ENCODE measurements around the gene ITGAX. TPM values are rescaled to one million over a fixed set of nuclear protein-coding genes. Genes with fewer than 3 reads are reported as not detected.
"Not testable (repeated sequence)": the region's sequence is repeated elsewhere in the genome, so short reads cannot be mapped to it uniquely, and the experiment has no call there.

Gene ITGAX
- 10 to 100 TPM in 1 of 4 donors, 1 to 10 TPM in 1, under 1 TPM in 1, not detected in 1; 0.70 to 18.2 (median 2.5) TPM for total RNA-seq

GRCh38 chr16:31354394-31355291 lies at the start of gene ITGAX:
Gene ITGAX (plus strand): TSS chr16:31355176. CDS start chr16:31355255, 79 bp downstream.
- Histone ChIP-seq H3K9me3 (no peaks in the 10 kb centered on the region), H3K27ac (peak within 1 kb of the TSS in 2 of 4 donors; percentile 27 to 44), H3K4me1 (peaks cover 0 to 14% (median 4%) of the 10 kb centered on the region in 4 donors), H3K4me3 (no peak within 1 kb of the TSS), H3K36me3 (no peaks in the 10 kb centered on the region), H3K27me3 (no peaks in the 10 kb centered on the region)
- peak in 2 of 3 donors; percentile 62 to 74 for DNase-seq
- TF ChIP-seq, protein P1, sequence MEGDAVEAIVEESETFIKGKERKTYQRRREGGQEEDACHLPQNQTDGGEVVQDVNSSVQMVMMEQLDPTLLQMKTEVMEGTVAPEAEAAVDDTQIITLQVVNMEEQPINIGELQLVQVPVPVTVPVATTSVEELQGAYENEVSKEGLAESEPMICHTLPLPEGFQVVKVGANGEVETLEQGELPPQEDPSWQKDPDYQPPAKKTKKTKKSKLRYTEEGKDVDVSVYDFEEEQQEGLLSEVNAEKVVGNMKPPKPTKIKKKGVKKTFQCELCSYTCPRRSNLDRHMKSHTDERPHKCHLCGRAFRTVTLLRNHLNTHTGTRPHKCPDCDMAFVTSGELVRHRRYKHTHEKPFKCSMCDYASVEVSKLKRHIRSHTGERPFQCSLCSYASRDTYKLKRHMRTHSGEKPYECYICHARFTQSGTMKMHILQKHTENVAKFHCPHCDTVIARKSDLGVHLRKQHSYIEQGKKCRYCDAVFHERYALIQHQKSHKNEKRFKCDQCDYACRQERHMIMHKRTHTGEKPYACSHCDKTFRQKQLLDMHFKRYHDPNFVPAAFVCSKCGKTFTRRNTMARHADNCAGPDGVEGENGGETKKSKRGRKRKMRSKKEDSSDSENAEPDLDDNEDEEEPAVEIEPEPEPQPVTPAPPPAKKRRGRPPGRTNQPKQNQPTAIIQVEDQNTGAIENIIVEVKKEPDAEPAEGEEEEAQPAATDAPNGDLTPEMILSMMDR (IDR thresholded peaks at IDR 0.05), result no peak
- TF ChIP-seq POLR2A (IDR thresholded peaks at IDR 0.05), result no peak

DNA sequence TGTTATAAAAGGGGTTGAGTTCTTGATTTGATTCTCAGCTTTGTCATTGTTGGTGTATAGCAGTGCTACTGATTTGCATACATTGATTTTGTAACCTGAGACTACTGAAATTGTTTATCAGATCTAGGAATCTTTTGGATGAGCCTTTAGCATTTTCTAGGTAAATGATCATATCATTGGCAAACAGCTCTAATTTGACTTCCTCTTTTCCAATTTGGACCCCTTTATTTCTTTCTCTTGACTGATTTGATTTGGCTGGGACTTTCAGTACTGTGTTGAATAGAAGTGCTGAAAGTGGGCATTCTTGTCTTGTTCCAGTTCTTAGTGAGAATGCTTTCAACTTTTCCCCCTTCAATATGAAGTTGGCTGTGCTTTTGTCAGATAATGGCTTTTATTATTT lies 49.8 kb upstream of the ITGAX start:
- no peaks in the 10 kb centered on the region for H3K36me3 ChIP-seq
- H3K27me3 ChIP-seq, result no peaks in the 10 kb centered on the region
- no peak for DNase-seq
- no peak for TF ChIP-seq POLR2A (IDR thresholded peaks at IDR 0.05)
- TF ChIP-seq, protein P1 (IDR thresholded peaks at IDR 0.05), result no peak
- H3K4me1 ChIP-seq, result no peaks in the 10 kb centered on the region
- H3K27ac ChIP-seq, result no peak overlapping the region
- no peak overlapping the region for H3K4me3 ChIP-seq
- no peaks in the 10 kb centered on the region for H3K9me3 ChIP-seq

DNA sequence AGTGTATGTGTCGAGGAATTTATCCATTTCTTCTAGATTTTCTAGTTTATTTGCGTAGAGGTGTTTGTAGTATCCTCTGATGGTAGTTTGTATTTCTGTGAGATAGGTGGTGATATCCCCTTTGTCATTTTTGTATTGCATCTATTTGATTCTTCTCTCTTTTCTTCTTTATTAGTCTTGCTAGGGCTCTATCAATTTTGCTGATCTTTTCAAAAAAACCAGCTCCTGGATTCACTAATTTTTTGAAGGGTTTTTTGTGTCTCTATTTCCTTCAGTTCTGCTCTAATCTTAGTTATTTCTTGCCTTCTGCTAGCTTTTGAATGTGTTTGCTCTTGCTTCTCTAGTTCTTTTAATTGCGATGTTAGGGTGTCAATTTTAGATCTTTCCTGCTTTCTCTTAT lies 46.6 kb upstream of the ITGAX start:
- H3K27ac ChIP-seq, H3K4me1 ChIP-seq, H3K27me3 ChIP-seq, H3K9me3 ChIP-seq, DNase-seq, H3K4me3 ChIP-seq, H3K36me3 ChIP-seq: not testable (repeated sequence)

DNA sequence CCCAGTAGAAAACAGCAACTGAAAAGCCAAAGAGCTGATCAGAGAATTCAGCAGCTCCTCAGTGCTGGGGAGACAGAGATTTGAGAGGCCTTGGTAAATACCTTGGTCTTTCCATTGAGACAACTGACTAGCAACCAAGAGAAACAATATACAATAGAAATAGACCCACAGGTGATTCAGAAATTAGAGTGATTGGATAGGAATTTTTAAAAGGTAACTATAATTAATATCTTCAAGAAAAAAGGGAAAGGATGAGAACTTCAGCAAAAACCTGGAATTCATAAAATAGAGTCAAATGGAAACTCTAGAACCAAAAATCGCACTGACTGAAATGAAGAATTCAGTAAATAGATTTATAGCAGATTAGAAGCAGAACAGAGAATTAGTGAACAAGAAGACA lies 32.5 kb upstream of the ITGAX start:
- TF ChIP-seq POLR2A (IDR thresholded peaks at IDR 0.05), result no peak
- TF ChIP-seq, protein P1 (IDR thresholded peaks at IDR 0.05), result no peak
- H3K36me3 ChIP-seq, result no peaks in the 10 kb centered on the region
- H3K4me1 ChIP-seq, result no peaks in the 10 kb centered on the region
- peaks cover 0 to 14% (median 2%) of the 10 kb centered on the region in 4 donors for H3K9me3 ChIP-seq
- H3K27me3 ChIP-seq, result no peaks in the 10 kb centered on the region
- no peak for DNase-seq
- no peak overlapping the region for H3K27ac ChIP-seq
- H3K4me3 ChIP-seq, result no peak overlapping the region

- DNase-seq, result no peak
- Histone ChIP-seq H3K27ac (no peak overlapping the region), H3K4me3 (no peak overlapping the region), H3K36me3 (no peaks in the 10 kb centered on the region), H3K4me1 (no peaks in the 10 kb centered on the region), H3K27me3 (no peaks in the 10 kb centered on the region), H3K9me3 (peaks cover 0 to 14% (median 2%) of the 10 kb centered on the region in 4 donors)
- no peak for TF ChIP-seq POLR2A (IDR thresholded peaks at IDR 0.05)
- TF ChIP-seq, protein P1 (IDR thresholded peaks at IDR 0.05), result no peak
These were observed 30.9 kb upstream of the ITGAX start for GRCh38 chr16:31323959-31324629.

- Histone ChIP-seq H3K27me3 (peaks cover 0 to 3% of the 10 kb centered on the region in 2 donors), H3K4me1 (no peaks in the 10 kb centered on the region), H3K27ac (no peak overlapping the region), H3K9me3 (peaks cover 0 to 14% (median 2%) of the 10 kb centered on the region in 4 donors), H3K4me3 (no peak overlapping the region), H3K36me3 (no peaks in the 10 kb centered on the region)
- no peak for TF ChIP-seq POLR2A (IDR thresholded peaks at IDR 0.05)
- TF ChIP-seq, protein P1 (IDR thresholded peaks at IDR 0.05), result no peak
- no peak for DNase-seq
These were observed 29.8 kb upstream of the ITGAX start for GRCh38 chr16:31325171-31325570.
